ENCODE data around the gene CTSK.

The CTSK gene

GRCh38 chr1:150826299-150826698 is 18.2 kb upstream of the CTSK start:
- TF ChIP-seq CTCF (IDR thresholded peaks at IDR 0.05) = no peak
- intact Hi-C loops (cut with DNase I; ENCODE audit: low total_unique reads) = loop anchor here (10.0 kb wide), 1 partner anchor 99 kb away; the partner anchor contains the start of gene SETDB1
- H3K9me3 ChIP-seq = no peaks in the 10 kb centered on the region
- no peak overlapping the region for H3K27ac ChIP-seq
- no peaks in the 10 kb centered on the region for H3K4me1 ChIP-seq
- no peaks in the 10 kb centered on the region for H3K27me3 ChIP-seq
- DNase-seq = no peak
- no peak overlapping the region for H3K4me3 ChIP-seq
- peaks cover 88 to 98% (median 92%) of the 10 kb centered on the region in 3 donors for H3K36me3 ChIP-seq

DNA sequence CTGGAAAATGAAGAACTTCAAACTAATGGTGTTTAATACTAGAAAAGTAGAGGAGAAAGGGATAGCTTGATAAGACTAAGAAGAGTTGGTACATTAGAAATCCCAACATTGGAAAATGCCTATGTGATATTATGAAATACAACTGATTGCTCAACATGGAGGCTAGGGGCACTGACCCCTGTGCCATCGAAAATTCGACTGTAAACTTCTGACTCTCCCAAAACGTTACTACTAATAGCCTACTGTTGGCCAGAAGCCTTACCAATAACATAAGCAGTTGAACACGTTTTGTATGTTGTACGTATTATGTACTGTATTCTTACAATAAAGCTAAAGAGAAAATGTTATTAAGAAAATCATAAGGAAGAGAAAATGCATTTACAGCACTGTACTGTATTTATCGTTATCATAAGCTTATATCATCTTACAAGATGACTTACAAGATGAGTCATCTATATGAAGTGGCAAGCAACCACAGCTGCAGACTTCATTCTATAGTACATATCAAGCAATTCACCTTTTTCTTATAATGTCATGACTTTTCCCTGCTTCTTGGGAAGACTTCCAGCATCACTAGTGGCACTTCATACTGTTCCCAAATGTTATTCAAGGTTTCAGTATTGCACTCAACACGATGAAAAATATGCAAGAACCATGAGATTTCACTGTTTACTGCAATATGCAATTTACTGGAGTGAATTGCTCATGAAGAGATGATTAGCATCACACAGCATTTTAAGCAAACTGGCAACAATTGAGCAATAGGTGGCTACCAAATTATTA is 12.9 kb upstream of the CTSK start:
- no peak for TF ChIP-seq CTCF (IDR thresholded peaks at IDR 0.05)
- H3K36me3 ChIP-seq = peaks cover 89 to 93% (median 90%) of the 10 kb centered on the region in 3 donors
- H3K27me3 ChIP-seq = no peaks in the 10 kb centered on the region
- H3K4me1 ChIP-seq = no peaks in the 10 kb centered on the region
- no peak overlapping the region for H3K27ac ChIP-seq
- H3K9me3 ChIP-seq = no peaks in the 10 kb centered on the region
- intact Hi-C loops (cut with DNase I; ENCODE audit: low total_unique reads) = loop anchor here (10.0 kb wide), 1 partner anchor 104 kb away; the partner anchor contains the start of gene SETDB1
- no peak for DNase-seq
- H3K4me3 ChIP-seq = no peak overlapping the region

- no peak for TF ChIP-seq CTCF (IDR thresholded peaks at IDR 0.05)
- no peaks in the 10 kb centered on the region for H3K9me3 ChIP-seq
- no peak overlapping the region for H3K27ac ChIP-seq
- H3K4me1 ChIP-seq = no peaks in the 10 kb centered on the region
- intact Hi-C loops (cut with DNase I; ENCODE audit: low total_unique reads) = no loop called here
- peaks cover 89 to 95% (median 94%) of the 10 kb centered on the region in 3 donors for H3K36me3 ChIP-seq
- no peak for DNase-seq
- H3K27me3 ChIP-seq = no peaks in the 10 kb centered on the region
- H3K4me3 ChIP-seq = no peak overlapping the region
These were observed 7.8 kb upstream of the CTSK start for GRCh38 chr1:150815871-150816270.

DNA sequence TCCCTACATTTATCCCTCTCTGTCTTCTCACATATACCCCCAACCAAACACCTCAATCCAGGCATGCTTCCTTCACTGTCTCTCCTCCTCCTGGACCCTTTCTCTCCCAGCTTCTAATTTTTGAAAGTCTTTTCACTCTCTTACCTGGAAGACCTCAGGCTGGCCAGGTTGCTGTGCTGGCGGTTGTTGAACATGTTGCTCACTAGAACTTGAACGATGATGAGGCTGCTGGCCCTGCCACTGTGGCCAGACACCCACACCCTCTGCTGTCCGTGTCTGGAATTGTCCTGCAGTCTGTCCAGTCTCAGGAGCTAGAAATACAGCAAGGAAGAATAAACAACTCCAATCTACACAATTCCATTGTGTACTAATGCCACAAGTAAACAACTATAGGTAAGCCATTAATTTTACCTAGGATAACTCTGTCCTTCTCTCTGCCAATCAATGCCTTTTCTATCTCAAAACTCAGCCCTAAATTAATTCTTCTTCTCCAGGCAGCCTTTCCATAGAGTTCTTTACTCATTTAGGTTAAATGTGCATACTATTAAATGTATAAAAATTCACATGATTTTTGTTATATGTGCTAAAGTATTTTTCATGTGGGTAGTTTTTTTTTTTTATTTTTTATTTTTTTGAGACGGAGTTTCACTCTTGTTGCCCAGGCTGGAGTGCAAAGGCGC is 5.1 kb upstream of the CTSK start:
- TF ChIP-seq CTCF (IDR thresholded peaks at IDR 0.05) = peak; percentile 46 to 47
- peaks cover 73 to 80% (median 74%) of the 10 kb centered on the region in 3 donors for H3K36me3 ChIP-seq
- H3K4me3 ChIP-seq = no peak overlapping the region
- H3K27ac ChIP-seq = no peak overlapping the region
- intact Hi-C loops (cut with DNase I; ENCODE audit: low total_unique reads) = no loop called here
- DNase-seq = peak; percentile 66 to 72
- peaks cover 0 to 12% (median 3%) of the 10 kb centered on the region in 4 donors for H3K4me1 ChIP-seq
- no peaks in the 10 kb centered on the region for H3K9me3 ChIP-seq
- no peaks in the 10 kb centered on the region for H3K27me3 ChIP-seq

- intact Hi-C loops (cut with DNase I; ENCODE audit: low total_unique reads) = no loop called here
- H3K36me3 ChIP-seq = peaks cover 52 to 60% (median 54%) of the 10 kb centered on the region in 3 donors
- H3K27me3 ChIP-seq = no peaks in the 10 kb centered on the region
- no peak for TF ChIP-seq CTCF (IDR thresholded peaks at IDR 0.05)
- no peak overlapping the region for H3K27ac ChIP-seq
- H3K4me1 ChIP-seq = peaks cover 0 to 23% (median 7%) of the 10 kb centered on the region in 4 donors
- H3K4me3 ChIP-seq = no peak overlapping the region
- no peak for DNase-seq
- no peaks in the 10 kb centered on the region for H3K9me3 ChIP-seq
These were observed 3.0 kb upstream of the CTSK start for GRCh38 chr1:150810958-150811659.
